Retina (tissue), 1 donor: Measurements from ENCODE around the gene TH.
A peak's percentile ranks its signal among the peaks of the same experiment; 100 is the strongest.

Experiments
- DNase-seq: peaks from one replicate; pipeline ENCODE4 v3.0.0-alpha.2; 2016

TH gene

GRCh38 chr11:2208691-2209369, 37.2 kb upstream of the TH start:
- DNase-seq = no peak

GRCh38 chr11:2207773-2208621, 36.4 kb upstream of the TH start:
- DNase-seq = no peak

- no peak for DNase-seq
Observed at GRCh38 chr11:2207212-2207611, 35.6 kb upstream of the TH start.

GRCh38 chr11:2205981-2206690, 34.5 kb upstream of the TH start:
- no peak for DNase-seq

GRCh38 chr11:2205214-2205720, 33.7 kb upstream of the TH start:
- DNase-seq = no peak

- DNase-seq = no peak
Observed at GRCh38 chr11:2204361-2205213, 33.0 kb upstream of the TH start.

GRCh38 chr11:2203440-2204259, 32.0 kb upstream of the TH start:
- DNase-seq = no peak

- DNase-seq = peak; percentile 4
Observed at GRCh38 chr11:2202900-2203439, 31.4 kb upstream of the TH start.

- peak; percentile 19 for DNase-seq
Observed at GRCh38 chr11:2202071-2202899, 30.7 kb upstream of the TH start.

- no peak for DNase-seq
Observed at GRCh38 chr11:2201542-2201941, 29.9 kb upstream of the TH start.

GRCh38 chr11:2200957-2201519, 29.4 kb upstream of the TH start:
- no peak for DNase-seq

GRCh38 chr11:2200536-2200935, 28.9 kb upstream of the TH start:
- DNase-seq = no peak

GRCh38 chr11:2199466-2200341, 28.1 kb upstream of the TH start:
- no peak for DNase-seq

GRCh38 chr11:2198621-2199365, 27.2 kb upstream of the TH start:
- peak; percentile 21 for DNase-seq

- DNase-seq = no peak
Observed at GRCh38 chr11:2197771-2198520, 26.3 kb upstream of the TH start.

GRCh38 chr11:2196970-2197770, 25.6 kb upstream of the TH start:
- DNase-seq = peak; percentile 87

- peak; percentile 10 for DNase-seq
Observed at GRCh38 chr11:2195756-2196088, 24.1 kb upstream of the TH start.
